ENCODE measurements around the gene CD74.

CD74 gene

GRCh38 chr5:150398722-150399523 is 13.8 kb downstream of the CD74 start:
- FAIRE-seq (peak; percentile 87), DNase-seq (ENCODE audit: extremely low spot score, insufficient read length, low read depth) (no peak)

GRCh38 chr5:150397782-150398721 is 14.7 kb downstream of the CD74 start:
- no peak for FAIRE-seq
- no peak for DNase-seq (ENCODE audit: extremely low spot score, insufficient read length, low read depth)

GRCh38 chr5:150397146-150397781 is 15.4 kb downstream of the CD74 start:
- no peak for DNase-seq (ENCODE audit: extremely low spot score, insufficient read length, low read depth)
- FAIRE-seq: no peak

GRCh38 chr5:150396267-150396666 is 16.4 kb downstream of the CD74 start:
- FAIRE-seq (no peak), DNase-seq (ENCODE audit: extremely low spot score, insufficient read length, low read depth) (no peak)

- DNase-seq (ENCODE audit: extremely low spot score, insufficient read length, low read depth) (no peak), FAIRE-seq (no peak)
These were observed 17.1 kb downstream of the CD74 start for GRCh38 chr5:150395688-150395975.

- FAIRE-seq: no peak
- no peak for DNase-seq (ENCODE audit: extremely low spot score, insufficient read length, low read depth)
These were observed 17.6 kb downstream of the CD74 start for GRCh38 chr5:150394912-150395687.

GRCh38 chr5:150394131-150394530 is 18.6 kb downstream of the CD74 start:
- peak; percentile 18 for FAIRE-seq
- DNase-seq (ENCODE audit: extremely low spot score, insufficient read length, low read depth): no peak

GRCh38 chr5:150393096-150393645 is 19.5 kb downstream of the CD74 start:
- no peak for DNase-seq (ENCODE audit: extremely low spot score, insufficient read length, low read depth)
- FAIRE-seq: no peak

GRCh38 chr5:150392680-150393079 is 20.0 kb downstream of the CD74 start:
- FAIRE-seq (no peak), DNase-seq (ENCODE audit: extremely low spot score, insufficient read length, low read depth) (no peak)

GRCh38 chr5:150391986-150392385 is 20.7 kb downstream of the CD74 start:
- DNase-seq (ENCODE audit: extremely low spot score, insufficient read length, low read depth) (no peak), FAIRE-seq (no peak)

- FAIRE-seq (no peak), DNase-seq (ENCODE audit: extremely low spot score, insufficient read length, low read depth) (no peak)
These were observed 21.5 kb downstream of the CD74 start for GRCh38 chr5:150391064-150391834.

- DNase-seq (ENCODE audit: extremely low spot score, insufficient read length, low read depth) (no peak), FAIRE-seq (no peak)
These were observed 23.0 kb downstream of the CD74 start for GRCh38 chr5:150389531-150390266.

- FAIRE-seq: no peak
These were observed 26.5 kb downstream of the CD74 start for GRCh38 chr5:150386024-150386855.

GRCh38 chr5:150384701-150385100 is 28.0 kb downstream of the CD74 start:
- DNase-seq (ENCODE audit: extremely low spot score, insufficient read length, low read depth) (no peak), FAIRE-seq (no peak)

More at GRCh38 chr5:150386024-150386855, 26.5 kb downstream of the CD74 start:
- DNase-seq (ENCODE audit: extremely low spot score, insufficient read length, low read depth): no peak

- FAIRE-seq (no peak), DNase-seq (ENCODE audit: extremely low spot score, insufficient read length, low read depth) (no peak)
These were observed 34.6 kb downstream of the CD74 start for GRCh38 chr5:150377964-150378694.

- no peak for FAIRE-seq
These were observed 35.6 kb downstream of the CD74 start for GRCh38 chr5:150376799-150377771.

More at GRCh38 chr5:150376799-150377771, 35.6 kb downstream of the CD74 start:
- DNase-seq (ENCODE audit: extremely low spot score, insufficient read length, low read depth): no peak
